ENCODE results near the gene RANBP3. TPM values are rescaled to one million over a fixed set of nuclear protein-coding genes. Genes with fewer than 3 reads are reported as not detected.

RANBP3 gene
- total RNA-seq, 1 donor from 2014 or later: 70.8 TPM

GRCh38 chr19:5941673-5942072 lies 36.3 kb downstream of the RANBP3 start:
- H3K9me3 ChIP-seq: no peaks in the 10 kb centered on the region
- no peak overlapping the region for H3K4me3 ChIP-seq
- no peak for DNase-seq
- TF ChIP-seq, protein P1, sequence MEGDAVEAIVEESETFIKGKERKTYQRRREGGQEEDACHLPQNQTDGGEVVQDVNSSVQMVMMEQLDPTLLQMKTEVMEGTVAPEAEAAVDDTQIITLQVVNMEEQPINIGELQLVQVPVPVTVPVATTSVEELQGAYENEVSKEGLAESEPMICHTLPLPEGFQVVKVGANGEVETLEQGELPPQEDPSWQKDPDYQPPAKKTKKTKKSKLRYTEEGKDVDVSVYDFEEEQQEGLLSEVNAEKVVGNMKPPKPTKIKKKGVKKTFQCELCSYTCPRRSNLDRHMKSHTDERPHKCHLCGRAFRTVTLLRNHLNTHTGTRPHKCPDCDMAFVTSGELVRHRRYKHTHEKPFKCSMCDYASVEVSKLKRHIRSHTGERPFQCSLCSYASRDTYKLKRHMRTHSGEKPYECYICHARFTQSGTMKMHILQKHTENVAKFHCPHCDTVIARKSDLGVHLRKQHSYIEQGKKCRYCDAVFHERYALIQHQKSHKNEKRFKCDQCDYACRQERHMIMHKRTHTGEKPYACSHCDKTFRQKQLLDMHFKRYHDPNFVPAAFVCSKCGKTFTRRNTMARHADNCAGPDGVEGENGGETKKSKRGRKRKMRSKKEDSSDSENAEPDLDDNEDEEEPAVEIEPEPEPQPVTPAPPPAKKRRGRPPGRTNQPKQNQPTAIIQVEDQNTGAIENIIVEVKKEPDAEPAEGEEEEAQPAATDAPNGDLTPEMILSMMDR (IDR thresholded peaks at IDR 0.05): no peak
- no peak overlapping the region for H3K27ac ChIP-seq
- ATAC-seq: no peak
- no peaks in the 10 kb centered on the region for H3K27me3 ChIP-seq (ENCODE audit: low read depth)
- peaks cover 8% of the 10 kb centered on the region for H3K4me1 ChIP-seq
- H3K36me3 ChIP-seq: peaks cover 64% of the 10 kb centered on the region
- intact Hi-C loops (cut with DNase I): no loop called here

GRCh38 chr19:5940260-5941208 lies 37.4 kb downstream of the RANBP3 start:
- ATAC-seq (no peak), DNase-seq (no peak)
- Histone ChIP-seq H3K27me3 (ENCODE audit: low read depth) (no peaks in the 10 kb centered on the region), H3K27ac (no peak overlapping the region), H3K9me3 (no peaks in the 10 kb centered on the region), H3K4me1 (peaks cover 8% of the 10 kb centered on the region), H3K36me3 (peaks cover 67% of the 10 kb centered on the region), H3K4me3 (no peak overlapping the region)
- intact Hi-C loops (cut with DNase I): no loop called here
- TF ChIP-seq, protein P1 (IDR thresholded peaks at IDR 0.05): no peak

DNA sequence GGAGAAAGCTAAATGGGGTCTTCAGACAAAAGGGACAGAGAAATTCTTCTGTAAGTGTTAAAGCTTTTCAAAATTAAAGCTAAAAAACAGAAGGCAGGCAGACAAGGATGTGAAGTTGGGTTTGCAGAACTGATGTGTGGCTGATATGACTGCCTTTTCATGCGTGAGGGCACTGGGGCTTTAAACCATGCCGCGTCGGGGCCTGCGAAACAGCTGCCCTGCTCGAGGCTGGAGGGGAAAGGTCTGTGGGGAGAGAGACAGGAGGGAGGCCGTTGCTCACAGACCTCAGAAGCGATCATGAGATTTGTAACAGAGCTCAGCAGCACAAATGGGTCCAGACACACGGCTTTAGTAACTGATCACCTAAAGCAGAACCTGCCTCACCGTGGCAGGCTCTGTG lies 40.4 kb downstream of the RANBP3 start:
- TF ChIP-seq, protein P1 (IDR thresholded peaks at IDR 0.05): no peak
- Histone ChIP-seq H3K27ac (no peak overlapping the region), H3K27me3 (ENCODE audit: low read depth) (no peaks in the 10 kb centered on the region), H3K36me3 (peaks cover 84% of the 10 kb centered on the region), H3K4me1 (peaks cover 25% of the 10 kb centered on the region), H3K9me3 (no peaks in the 10 kb centered on the region), H3K4me3 (no peak overlapping the region)
- DNase-seq (no peak), ATAC-seq (no peak)
- intact Hi-C loops (cut with DNase I): no loop called here

DNA sequence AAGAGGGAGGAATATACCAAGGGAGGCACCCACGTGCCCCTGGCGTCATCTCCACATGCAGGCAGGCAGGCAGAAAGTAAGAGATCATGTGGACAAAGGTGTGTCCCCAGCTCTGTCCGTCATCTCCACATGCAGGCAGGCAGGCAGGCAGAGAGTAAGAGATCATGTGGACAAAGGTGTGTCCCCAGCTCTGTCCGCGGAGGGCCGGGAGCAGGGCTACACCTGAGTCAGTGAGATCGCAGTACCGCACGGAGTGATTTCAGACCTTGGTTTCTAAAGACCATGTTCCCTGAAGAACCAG lies 41.7 kb downstream of the RANBP3 start:
- Histone ChIP-seq H3K27me3 (ENCODE audit: low read depth) (no peaks in the 10 kb centered on the region), H3K9me3 (no peaks in the 10 kb centered on the region), H3K27ac (no peak overlapping the region), H3K36me3 (peaks cover 95% of the 10 kb centered on the region), H3K4me1 (peaks cover 25% of the 10 kb centered on the region), H3K4me3 (no peak overlapping the region)
- TF ChIP-seq, protein P1 (IDR thresholded peaks at IDR 0.05): no peak
- ATAC-seq (no peak), DNase-seq (no peak)
- intact Hi-C loops (cut with DNase I): no loop called here

DNA sequence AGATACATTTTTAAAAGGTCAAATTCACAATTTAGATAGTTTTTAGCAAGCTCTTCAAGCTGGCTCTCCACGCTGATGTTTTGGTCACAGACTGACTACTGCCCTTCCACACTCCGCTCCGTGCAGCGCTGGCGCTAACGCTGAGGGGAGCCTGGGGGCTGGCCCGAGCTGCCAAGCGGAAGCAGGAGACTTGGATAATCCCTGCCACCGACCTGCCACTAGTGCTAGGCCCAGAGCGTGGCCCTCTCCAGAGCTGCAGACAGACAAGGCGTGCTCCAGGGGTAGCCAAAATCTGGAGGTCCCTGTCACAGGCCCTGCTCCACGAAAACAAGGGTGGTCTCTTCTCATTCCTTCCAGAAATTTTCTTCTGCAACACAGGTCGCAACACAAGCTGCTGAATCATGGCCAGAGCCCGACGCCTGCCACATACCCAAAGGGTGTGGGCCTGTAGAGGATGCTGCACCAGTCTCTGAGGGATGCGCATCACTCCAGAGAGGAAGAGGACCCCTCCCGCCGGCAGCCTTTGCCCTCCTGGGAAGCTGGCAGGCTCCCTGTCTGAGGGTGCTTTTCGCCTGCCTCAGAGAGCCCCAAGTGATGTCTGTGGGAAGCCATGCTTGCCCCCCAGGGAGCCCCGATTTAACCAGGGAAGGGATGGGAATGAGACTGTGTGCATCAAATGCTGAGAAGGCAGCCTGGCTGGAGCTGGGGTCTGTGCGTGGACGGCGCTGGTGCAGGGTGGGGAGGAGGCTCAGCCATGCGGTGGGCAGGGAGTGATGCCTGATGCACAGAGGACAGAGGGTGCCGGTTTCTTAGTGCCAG lies 42.3 kb downstream of the RANBP3 start:
- Histone ChIP-seq H3K27me3 (ENCODE audit: low read depth) (no peaks in the 10 kb centered on the region), H3K9me3 (no peaks in the 10 kb centered on the region), H3K36me3 (peaks cover 95% of the 10 kb centered on the region), H3K4me3 (no peak overlapping the region), H3K4me1 (peaks cover 25% of the 10 kb centered on the region), H3K27ac (peak overlapping the region; percentile 11)
- DNase-seq (no peak), ATAC-seq (peak; percentile 20 to 43)
- TF ChIP-seq, protein P1 (IDR thresholded peaks at IDR 0.05): no peak
- intact Hi-C loops (cut with DNase I): no loop called here

All from lower lobe of right lung (tissue), 2 donors.